Measurements from ENCODE around the gene PRKCD.

PRKCD gene

GRCh38 chr3:53236112-53236841, 75.3 kb downstream of the PRKCD start:
- no peak for DNase-seq

DNA sequence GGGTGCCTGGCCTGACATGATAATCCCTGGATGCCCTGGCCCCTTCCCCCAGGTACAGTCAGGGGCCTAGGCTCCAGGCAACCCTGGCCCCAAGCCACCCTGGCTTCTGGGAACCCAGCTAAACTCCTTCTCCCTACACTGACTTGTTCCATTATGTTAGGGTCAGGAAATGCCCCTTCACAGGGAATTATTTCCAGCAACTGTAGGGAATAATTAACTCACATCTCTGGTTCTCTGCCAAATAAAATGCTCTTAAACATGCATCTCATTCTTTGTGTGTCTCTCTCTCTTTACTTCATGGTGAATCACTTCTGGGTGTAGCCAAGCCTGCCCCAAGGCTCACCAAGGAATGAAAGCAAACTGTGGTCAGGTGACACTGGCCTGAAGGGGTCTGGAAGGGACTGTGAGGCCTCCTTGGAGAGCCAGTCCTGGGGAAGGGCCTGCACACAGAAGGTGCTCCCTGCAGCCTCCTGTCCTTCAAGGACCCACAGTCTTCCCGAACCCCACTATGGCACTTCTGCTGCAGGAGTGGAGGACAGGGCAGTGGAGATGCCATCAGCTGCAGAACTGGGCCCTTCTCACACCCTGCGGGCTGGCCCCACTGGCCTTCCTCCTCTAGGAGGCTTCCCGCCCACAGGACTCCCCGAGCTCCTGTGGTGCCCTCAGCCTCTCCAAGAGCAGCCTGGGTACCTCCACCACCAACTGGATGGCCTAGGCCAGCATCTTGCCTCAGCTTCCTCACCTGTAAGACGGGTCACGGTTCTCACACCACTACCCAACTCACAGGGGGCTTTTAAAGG, 77.2 kb downstream of the PRKCD start:
- DNase-seq: no peak

DNA sequence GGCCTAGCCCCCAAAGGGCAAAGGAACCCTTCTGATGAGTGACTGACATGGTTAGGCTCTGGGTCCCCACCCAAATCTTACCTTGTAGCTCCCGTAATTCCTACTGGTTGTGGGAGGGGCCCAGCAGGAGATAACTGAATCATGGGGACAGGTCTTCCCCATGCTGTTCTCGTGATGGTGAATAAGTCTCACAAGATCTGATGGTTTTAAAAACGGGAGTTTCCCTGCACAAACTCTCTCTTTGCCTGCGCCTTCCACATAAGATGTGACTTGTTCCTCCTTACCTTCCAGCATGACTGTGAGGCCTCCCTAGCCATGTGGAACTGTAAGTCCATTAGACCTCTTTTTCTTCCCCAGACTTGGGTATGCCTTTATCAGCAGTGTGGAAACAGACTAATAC, 77.9 kb downstream of the PRKCD start:
- DNase-seq: no peak

DNA sequence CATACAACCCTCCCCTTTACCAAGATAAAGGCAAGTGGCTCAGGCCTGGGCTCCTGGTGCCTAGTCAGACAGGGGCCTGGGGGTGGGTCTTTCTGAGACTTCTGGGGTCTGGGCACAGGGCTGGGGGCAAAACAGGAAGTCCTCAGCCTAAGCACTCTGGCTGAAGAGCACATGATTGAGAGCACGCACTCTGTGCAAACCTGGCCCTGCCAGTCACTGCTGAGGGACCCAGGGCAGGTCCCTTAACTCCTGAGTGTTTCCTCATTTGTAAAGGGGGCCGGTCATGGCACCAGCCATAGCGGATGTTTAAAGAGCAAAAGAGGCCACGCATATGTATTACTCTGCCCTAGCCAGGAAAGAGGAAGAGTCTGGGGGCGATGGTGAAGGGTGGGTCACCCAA, 78.8 kb downstream of the PRKCD start:
- no peak for DNase-seq

GRCh38 chr3:53240989-53241972, 80.3 kb downstream of the PRKCD start:
- DNase-seq: no peak

- no peak for DNase-seq
Observed at GRCh38 chr3:53242155-53242554, 81.1 kb downstream of the PRKCD start.

Data from effector CD8-positive, alpha-beta T cell (primary cell).